Kidney (tissue), 14 donors: ENCODE data around the gene GLOD5. TPM values are rescaled to one million over a fixed set of nuclear protein-coding genes. Genes with fewer than 3 reads are reported as not detected.
A peak's percentile ranks its signal among the peaks of the same experiment; 100 is the strongest.

Experiments used
- DNase-seq, 5 donors: peaks; one replicate each; pipeline ENCODE4 v3.0.0-alpha.2; 2013 to 2020
- FAIRE-seq: peaks from 2 replicates; lab custom pipeline; 2012; peaks lifted over from hg19 to GRCh38; lab: Jason Lieb, UNC
- H3K27ac ChIP-seq, 2 donors: one replicate each; pipeline ENCODE4 v1.7.0; 2013; ENCODE audit warnings: low read depth in 2 of 2, low read length in 2 of 2, inconsistent platforms in 1 of 2
- H3K27me3 ChIP-seq: one replicate; pipeline ENCODE4 v1.7.1; 2013; ENCODE audit warnings: low read length, inconsistent platforms; ENCODE audit not compliant: control insufficient read depth, insufficient read depth
- H3K36me3 ChIP-seq, 3 donors: one replicate each; pipeline versions ENCODE4 v1.7.0 to v1.7.1; 2013; ENCODE audit warnings: low read length in 3 of 3, control low read depth in 1 of 3, inconsistent platforms in 1 of 3; ENCODE audit not compliant: insufficient read depth in 3 of 3, control insufficient read depth in 2 of 3
- H3K4me1 ChIP-seq, 3 donors: one replicate each; pipeline versions ENCODE4 v1.7.0 to v1.7.1; 2013; ENCODE audit warnings: low read length in 3 of 3, inconsistent platforms in 1 of 3, low read depth in 1 of 3; ENCODE audit not compliant: control insufficient read depth in 2 of 3, insufficient read depth in 2 of 3
- H3K4me3 ChIP-seq, 3 donors: one replicate each; pipeline versions ENCODE4 v1.7.0 to v1.8.1; 2013; ENCODE audit warnings: low read length in 3 of 3, control low read depth in 1 of 3, inconsistent platforms in 1 of 3
- H3K9ac ChIP-seq, 3 donors: one replicate each; pipeline versions ENCODE4 v1.7.0 to v1.7.1; 2013; ENCODE audit warnings: low read length in 3 of 3, control low read depth in 1 of 3, inconsistent platforms in 1 of 3
- H3K9me3 ChIP-seq, 3 donors: one replicate each; pipeline versions ENCODE4 v1.7.0 to v1.7.1; 2013; ENCODE audit warnings: low read length in 3 of 3, control low read depth in 1 of 3, inconsistent platforms in 1 of 3; ENCODE audit not compliant: control insufficient read depth in 2 of 3, insufficient read depth in 1 of 3
- intact Hi-C: fragments of 100-400 bp; cut with DNase I; formaldehyde crosslinking; loops from one replicate; pipeline ENCODE4 v1.11.1; 2022
- polyA plus RNA-seq: library from polyadenylated mRNA; stranded (reverse); fragments of 350-450 nt; fragmentation: Illumina TruSeq; extraction: RNeasy Lipid Tissue Mini Kit (QIAGEN cat#74804); gene quantifications from one replicate; pipeline ENCODE4 v1.2.3, GENCODE V29; 2014; ENCODE audit warnings: low read depth, low replicate concordance; ENCODE audit not compliant: insufficient read depth
- total RNA-seq: library from RNA; stranded (reverse); fragmentation: NEBNext Ultra II Directional; extraction: Animal tissue kit (Norgen Biotek cat#: 25700); gene quantifications from one replicate; pipeline ENCODE4 v1.2.1, GENCODE V29; 2021
- TF ChIP-seq, protein P1 (sequence below): IDR thresholded peaks from 3 replicates; pipeline ENCODE4 v1.5.1; 2012; ENCODE audit warnings: mild to moderate bottlenecking, moderate library complexity, borderline replicate concordance; ENCODE audit not compliant: insufficient read depth; ENCODE audit errors: extremely low read depth
- donor health status: control.
- donor health status: control.
- donor health status: control.
- donor health status: control.
- donor health status: control.
- donor health status: DM: yes; HTN: yes; CAD: no.
- donor health status: Normal renal cell carcinoma (clear cell type).

GLOD5 gene
- total and polyA plus RNA-seq, 2 donors from 2014 or later = 0.94 to 12.6 TPM

DNA sequence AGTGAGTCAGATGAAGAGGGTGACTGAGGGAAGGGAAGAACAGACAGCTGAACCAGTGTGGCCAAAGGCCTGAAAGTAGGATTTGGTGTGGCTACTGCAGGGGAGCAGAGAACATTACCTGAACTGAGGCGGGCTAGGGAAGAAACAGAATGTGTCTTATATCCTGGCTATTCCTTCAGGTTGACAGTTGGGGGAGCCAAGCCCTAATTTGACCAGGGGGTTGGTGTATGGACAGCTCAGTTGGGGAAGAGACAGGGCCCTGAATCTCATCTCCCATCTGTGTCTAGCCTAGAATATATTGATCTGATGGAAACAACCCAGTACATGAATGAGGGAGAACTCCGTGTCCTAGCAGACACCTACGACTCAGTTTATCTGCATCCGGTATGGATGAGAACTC is 44.5 kb downstream of the GLOD5 start:
- intact Hi-C loops = no loop called here
- Histone ChIP-seq H3K36me3 (peaks cover 0 to 4% (median 0%) of the 10 kb centered on the region in 3 donors), H3K4me3 (no peak overlapping the region), H3K9me3 (no peaks in the 10 kb centered on the region), H3K27me3 (no peaks in the 10 kb centered on the region), H3K27ac (no peak overlapping the region), H3K9ac (no peak overlapping the region), H3K4me1 (peaks cover 0 to 5% (median 0%) of the 10 kb centered on the region in 3 donors)
- TF ChIP-seq, protein P1, sequence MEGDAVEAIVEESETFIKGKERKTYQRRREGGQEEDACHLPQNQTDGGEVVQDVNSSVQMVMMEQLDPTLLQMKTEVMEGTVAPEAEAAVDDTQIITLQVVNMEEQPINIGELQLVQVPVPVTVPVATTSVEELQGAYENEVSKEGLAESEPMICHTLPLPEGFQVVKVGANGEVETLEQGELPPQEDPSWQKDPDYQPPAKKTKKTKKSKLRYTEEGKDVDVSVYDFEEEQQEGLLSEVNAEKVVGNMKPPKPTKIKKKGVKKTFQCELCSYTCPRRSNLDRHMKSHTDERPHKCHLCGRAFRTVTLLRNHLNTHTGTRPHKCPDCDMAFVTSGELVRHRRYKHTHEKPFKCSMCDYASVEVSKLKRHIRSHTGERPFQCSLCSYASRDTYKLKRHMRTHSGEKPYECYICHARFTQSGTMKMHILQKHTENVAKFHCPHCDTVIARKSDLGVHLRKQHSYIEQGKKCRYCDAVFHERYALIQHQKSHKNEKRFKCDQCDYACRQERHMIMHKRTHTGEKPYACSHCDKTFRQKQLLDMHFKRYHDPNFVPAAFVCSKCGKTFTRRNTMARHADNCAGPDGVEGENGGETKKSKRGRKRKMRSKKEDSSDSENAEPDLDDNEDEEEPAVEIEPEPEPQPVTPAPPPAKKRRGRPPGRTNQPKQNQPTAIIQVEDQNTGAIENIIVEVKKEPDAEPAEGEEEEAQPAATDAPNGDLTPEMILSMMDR = no peak
- FAIRE-seq (no peak), DNase-seq (no peak)

DNA sequence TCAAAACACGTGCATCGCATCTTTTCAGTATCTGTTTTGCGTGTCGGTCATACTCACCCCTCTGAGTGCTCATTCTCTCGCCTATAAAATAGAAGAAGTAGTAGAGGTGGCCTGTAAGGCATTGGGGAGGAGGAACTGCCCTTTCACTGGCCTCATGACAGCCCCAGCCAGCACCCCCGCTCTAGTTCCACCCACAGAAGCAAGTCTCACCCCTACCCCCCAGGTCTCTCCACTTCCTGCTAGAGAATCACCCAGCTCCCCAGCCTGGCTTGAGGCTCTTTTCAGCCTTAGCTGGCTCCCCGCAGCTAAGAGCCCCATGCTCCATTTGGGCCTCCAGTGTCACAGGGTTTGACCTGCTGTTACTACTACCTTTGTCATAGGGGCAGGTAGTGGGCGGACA is 52.1 kb downstream of the GLOD5 start:
- no peak for FAIRE-seq
- Histone ChIP-seq H3K27me3 (no peaks in the 10 kb centered on the region), H3K27ac (no peak overlapping the region), H3K9me3 (no peaks in the 10 kb centered on the region), H3K9ac (no peak overlapping the region), H3K4me3 (no peak overlapping the region), H3K36me3 (peaks cover 0 to 8% (median 5%) of the 10 kb centered on the region in 3 donors), H3K4me1 (no peaks in the 10 kb centered on the region)
- no peak for DNase-seq
- TF ChIP-seq, protein P1 = no peak
- intact Hi-C loops = no loop called here

DNA sequence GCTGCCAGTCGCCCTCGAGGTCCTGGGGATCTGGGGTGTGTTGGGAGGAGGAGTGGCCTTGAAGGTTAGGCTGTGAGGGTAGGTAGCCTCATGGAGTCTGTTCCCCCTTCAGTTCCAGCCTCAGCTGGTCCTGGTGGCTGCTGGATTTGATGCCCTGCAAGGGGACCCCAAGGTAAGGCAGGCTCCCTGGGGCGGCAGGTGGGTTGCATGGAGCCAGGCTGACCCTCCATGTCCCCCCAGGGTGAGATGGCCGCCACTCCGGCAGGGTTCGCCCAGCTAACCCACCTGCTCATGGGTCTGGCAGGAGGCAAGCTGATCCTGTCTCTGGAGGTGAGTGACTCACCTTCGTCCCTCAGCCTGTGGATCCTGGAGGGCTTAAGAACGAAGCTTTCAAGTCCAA is 53.2 kb downstream of the GLOD5 start:
- Histone ChIP-seq H3K36me3 (peaks cover 0 to 9% (median 8%) of the 10 kb centered on the region in 3 donors), H3K27me3 (no peaks in the 10 kb centered on the region), H3K4me1 (no peaks in the 10 kb centered on the region), H3K9me3 (no peaks in the 10 kb centered on the region), H3K27ac (no peak overlapping the region), H3K4me3 (no peak overlapping the region), H3K9ac (no peak overlapping the region)
- intact Hi-C loops = no loop called here
- TF ChIP-seq, protein P1 = no peak
- FAIRE-seq (no peak), DNase-seq (no peak)

GRCh38 chrX:48815266-48815665 is 53.7 kb downstream of the GLOD5 start:
- Histone ChIP-seq H3K9me3 (no peaks in the 10 kb centered on the region), H3K4me3 (no peak overlapping the region), H3K27ac (no peak overlapping the region), H3K9ac (no peak overlapping the region), H3K27me3 (no peaks in the 10 kb centered on the region), H3K36me3 (peaks cover 0 to 9% (median 8%) of the 10 kb centered on the region in 3 donors), H3K4me1 (no peaks in the 10 kb centered on the region)
- TF ChIP-seq, protein P1 = no peak
- DNase-seq = peak in 1 of 5 donors; percentile 46
- no peak for FAIRE-seq
- intact Hi-C loops = no loop called here
